NCI-H748 (cell line): ENCODE data around the gene IGSF10.
A peak's percentile ranks its signal among the peaks of the same experiment; 100 is the strongest.
"Not testable (repeated sequence)": the region's sequence is repeated elsewhere in the genome, so short reads cannot be mapped to it uniquely, and the experiment has no call there.

Experiments
- DNase-seq: peaks from one replicate; lab custom pipeline; 2025; ENCODE audit not compliant: unreplicated experiment; lab: John Stamatoyannopoulos, UW

The IGSF10 gene, protein sequence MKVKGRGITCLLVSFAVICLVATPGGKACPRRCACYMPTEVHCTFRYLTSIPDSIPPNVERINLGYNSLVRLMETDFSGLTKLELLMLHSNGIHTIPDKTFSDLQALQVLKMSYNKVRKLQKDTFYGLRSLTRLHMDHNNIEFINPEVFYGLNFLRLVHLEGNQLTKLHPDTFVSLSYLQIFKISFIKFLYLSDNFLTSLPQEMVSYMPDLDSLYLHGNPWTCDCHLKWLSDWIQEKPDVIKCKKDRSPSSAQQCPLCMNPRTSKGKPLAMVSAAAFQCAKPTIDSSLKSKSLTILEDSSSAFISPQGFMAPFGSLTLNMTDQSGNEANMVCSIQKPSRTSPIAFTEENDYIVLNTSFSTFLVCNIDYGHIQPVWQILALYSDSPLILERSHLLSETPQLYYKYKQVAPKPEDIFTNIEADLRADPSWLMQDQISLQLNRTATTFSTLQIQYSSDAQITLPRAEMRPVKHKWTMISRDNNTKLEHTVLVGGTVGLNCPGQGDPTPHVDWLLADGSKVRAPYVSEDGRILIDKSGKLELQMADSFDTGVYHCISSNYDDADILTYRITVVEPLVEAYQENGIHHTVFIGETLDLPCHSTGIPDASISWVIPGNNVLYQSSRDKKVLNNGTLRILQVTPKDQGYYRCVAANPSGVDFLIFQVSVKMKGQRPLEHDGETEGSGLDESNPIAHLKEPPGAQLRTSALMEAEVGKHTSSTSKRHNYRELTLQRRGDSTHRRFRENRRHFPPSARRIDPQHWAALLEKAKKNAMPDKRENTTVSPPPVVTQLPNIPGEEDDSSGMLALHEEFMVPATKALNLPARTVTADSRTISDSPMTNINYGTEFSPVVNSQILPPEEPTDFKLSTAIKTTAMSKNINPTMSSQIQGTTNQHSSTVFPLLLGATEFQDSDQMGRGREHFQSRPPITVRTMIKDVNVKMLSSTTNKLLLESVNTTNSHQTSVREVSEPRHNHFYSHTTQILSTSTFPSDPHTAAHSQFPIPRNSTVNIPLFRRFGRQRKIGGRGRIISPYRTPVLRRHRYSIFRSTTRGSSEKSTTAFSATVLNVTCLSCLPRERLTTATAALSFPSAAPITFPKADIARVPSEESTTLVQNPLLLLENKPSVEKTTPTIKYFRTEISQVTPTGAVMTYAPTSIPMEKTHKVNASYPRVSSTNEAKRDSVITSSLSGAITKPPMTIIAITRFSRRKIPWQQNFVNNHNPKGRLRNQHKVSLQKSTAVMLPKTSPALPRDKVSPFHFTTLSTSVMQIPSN (N-terminal part only)

DNA sequence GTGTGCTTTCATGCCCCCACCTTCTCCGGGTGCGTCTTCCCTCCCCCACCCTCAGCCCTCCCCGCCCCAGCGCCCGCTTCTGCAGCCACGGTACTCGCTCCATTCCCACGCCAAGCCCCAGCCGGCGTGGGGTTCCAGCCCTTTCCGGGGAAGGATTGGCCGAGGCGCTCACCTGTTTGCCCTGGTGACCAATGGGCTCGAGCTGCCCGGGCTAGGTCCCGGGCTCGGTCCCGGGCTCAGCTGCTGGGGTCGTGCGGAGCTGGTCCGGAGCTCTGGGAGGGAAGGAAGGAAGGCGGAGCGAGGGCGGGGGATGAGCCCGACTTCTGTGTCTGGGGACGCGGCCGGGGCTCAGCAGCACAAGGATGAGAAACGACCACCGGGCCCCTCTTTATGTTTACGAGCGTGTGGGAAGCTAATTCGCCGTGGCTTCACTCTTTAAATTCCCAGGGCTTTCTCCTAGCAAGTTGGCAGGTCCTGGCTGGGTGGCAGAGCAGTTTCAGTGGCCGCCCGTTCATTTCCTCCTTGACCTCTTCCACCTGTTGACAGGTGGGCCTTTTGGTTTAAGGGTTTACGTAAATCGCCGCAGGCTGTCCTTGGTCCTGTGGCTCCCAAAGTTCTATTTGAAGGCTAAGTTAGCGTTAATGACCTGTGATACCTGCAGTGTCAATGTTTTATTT is at the start of gene IGSF10:
Gene IGSF10 (minus strand): TSS at position 288 of the 677 bp plus-strand sequence. CDS start 2,352 bp downstream, outside the sequence.
- peak; percentile 73 for DNase-seq

DNA sequence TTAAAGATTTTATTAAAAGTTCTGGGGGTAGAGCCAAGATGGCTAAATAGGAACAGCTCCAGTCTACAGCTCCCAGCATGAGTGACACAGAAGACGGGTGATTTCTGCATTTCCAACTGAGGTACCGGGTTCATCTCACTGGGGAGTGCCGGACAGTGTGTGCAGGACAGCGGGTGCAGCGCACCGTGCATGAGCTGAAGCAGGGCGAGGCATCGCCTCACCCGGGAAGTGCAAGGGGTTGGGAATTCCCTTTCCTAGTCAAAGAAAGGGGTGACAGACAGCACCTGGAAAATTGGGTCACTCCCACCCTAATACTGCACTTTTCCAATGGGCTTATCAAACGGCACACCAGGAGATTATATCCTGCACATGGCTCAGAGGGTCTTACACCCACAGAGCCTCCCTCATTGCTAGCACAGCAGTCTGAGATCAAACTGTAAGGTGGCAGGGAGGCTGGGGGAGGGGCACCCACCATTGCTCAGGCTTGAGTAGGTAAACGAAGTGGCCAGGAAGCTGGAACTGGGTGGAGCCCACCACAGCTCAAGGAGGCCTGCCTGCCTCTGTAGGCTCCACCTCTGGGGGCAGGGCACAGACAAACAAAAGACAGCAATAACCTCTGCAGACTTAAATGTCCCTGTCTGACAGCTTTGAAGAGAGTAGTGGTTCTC is 48.7 kb upstream of the IGSF10 start:
- not testable (repeated sequence) for DNase-seq

DNA sequence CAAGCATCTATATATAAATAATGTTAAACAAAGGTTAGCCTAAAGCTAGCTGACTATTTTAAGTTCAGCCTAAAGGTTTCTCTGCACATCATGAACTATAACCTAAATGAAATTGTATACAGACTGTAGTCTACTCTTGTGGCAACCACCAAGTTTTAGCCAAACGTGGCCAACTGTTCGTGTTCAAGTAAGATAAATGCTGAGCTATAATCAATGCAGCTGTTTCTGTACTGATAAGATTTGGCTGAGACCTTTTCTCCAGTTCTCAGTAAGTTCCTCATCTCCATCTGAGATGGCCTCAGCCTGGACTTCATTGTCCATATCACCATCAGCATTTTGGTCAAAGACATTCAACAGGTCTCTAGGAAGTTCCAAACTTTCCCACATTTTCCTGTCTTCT is 43.7 kb upstream of the IGSF10 start:
- no peak for DNase-seq

DNA sequence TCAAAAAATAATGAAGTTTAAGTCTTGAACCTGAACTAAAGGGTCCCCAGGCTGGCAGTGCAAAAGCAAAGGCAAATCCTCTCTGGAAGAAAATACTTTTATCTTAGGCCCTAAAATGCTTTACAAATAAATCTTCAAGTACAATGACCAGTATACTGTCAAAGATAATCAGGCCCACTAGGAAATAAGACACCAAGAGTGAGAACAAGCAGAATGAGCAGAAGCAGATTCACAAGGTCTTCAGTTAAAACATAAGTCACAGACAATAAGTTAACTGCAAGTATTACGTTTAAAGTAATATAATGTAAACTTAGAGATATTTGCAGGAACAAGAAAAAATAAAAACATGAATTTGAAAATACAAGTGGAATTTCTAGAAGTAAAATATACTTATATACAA is 42.2 kb upstream of the IGSF10 start:
- no peak for DNase-seq

- DNase-seq, result no peak
Observed at GRCh38 chr3:151501923-151502632, 41.2 kb upstream of the IGSF10 start.

GRCh38 chr3:151501171-151501922 is 40.5 kb upstream of the IGSF10 start:
- no peak for DNase-seq

- DNase-seq, result no peak
Observed at GRCh38 chr3:151499168-151499567, 38.3 kb upstream of the IGSF10 start.

DNA sequence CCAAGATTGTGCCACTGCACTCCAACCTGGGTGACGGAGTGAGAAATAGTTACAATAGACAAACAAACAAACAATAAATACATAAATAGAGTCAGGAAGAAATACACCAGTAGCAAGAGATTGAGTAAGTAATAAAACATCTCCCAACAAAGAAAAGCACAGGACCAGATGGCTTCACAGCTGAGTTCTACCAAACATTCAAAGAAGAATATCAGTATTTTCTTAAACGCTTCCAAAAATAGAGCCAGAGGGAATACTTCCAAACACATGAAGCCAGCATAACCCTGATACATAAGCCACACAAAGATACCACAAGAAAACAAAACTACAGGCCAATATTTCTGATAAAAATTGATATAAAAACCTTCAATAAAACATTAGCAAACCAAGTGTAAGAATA is 30.7 kb upstream of the IGSF10 start:
- DNase-seq, result no peak

DNA sequence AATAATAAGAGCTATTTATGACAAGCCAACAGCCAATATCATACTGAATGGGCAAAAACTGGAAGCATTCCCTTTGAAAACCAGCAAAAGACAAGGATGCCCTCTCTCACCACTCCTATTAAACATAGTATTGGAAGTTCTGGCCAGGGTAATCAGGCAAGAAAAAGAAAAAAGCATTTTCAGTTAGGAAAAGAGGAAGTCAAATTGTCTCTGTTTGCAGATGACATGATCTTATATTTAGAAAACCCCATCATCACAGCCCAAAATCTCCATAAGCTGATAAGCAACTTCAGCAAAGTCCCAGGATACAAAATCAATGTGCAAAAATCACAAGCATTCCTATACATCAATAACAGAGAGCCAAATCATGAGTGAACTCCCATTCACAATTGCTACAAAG is 27.0 kb upstream of the IGSF10 start:
- DNase-seq, result not testable (repeated sequence)

GRCh38 chr3:151483961-151484520 is 23.2 kb upstream of the IGSF10 start:
- DNase-seq, result no peak

DNA sequence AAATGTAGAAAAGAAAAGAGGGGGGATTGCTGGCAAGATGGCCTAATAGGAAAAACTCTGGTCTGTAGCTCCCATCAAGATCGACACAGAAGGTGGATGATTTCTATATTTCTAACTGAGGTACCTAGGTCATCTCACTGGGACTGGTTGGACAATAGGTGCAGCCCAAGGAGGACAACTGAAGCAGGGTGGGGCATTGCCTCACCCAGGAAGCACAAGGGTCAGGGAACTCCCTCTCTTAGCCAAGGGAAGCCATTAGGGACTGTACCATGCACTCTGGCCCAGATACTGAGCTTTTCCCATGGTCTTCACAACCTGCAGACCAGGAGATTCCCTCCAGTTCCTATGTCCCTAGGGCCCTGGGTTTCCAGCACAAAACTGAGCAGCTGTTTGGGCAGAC is 22.6 kb upstream of the IGSF10 start:
- DNase-seq, result no peak

- DNase-seq, result no peak
Observed at GRCh38 chr3:151480492-151480891, 19.6 kb upstream of the IGSF10 start.

DNA sequence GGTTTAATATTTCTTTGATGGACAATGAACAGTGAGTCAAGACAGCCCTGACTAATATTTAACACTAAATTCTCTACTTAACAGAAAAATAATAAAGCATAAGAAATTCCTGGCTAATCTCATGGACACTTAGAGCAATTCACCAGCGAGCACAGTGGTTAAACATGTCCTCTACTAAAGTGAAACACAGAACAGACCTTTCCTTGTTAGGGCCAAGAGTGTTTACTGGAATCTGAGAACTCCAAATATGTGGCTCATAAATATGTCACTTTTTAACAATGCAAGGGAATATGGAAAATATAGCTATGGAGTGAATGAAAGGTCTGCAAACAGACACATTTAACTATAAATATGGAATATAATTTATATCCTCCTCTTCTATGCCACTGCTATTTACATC is 18.6 kb upstream of the IGSF10 start:
- DNase-seq, result no peak

GRCh38 chr3:151478335-151478697 is 17.5 kb upstream of the IGSF10 start:
- DNase-seq, result no peak

DNA sequence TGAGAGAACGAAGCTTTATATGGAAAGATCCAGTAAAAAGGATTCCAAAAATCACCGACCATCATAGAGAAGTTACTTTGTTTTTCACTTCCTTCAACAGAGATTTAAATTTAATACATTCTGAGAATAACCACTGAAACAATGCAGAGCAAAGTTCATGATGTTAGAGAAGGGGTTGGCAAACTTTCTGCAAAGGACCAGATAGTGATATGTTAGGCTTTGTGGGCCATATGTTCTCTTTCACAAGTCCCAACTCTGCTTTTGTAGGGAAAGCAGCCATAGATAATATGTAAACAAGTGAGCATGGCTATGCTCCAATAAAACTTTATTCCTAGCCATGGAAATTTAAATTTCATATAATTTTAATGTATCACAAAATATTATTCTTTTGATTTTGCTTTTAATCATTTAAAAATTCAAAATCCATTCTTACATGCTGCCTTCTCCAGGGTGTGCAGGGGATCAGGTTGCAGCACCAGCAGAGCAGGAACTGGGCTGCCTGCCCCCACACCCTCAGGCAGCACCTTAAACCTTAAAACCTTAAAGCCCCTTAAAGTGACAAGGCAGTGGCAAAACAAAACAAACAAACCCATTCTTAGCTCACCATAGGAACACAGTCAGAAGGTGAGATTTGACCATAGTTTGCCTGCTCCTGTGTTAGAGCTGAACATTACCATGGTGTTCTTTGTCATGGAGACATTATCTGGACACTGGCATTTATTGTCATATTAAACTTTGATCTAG is 16.9 kb upstream of the IGSF10 start:
- DNase-seq, result no peak

- no peak for DNase-seq
Observed at GRCh38 chr3:151476344-151477018, 15.6 kb upstream of the IGSF10 start.

DNA sequence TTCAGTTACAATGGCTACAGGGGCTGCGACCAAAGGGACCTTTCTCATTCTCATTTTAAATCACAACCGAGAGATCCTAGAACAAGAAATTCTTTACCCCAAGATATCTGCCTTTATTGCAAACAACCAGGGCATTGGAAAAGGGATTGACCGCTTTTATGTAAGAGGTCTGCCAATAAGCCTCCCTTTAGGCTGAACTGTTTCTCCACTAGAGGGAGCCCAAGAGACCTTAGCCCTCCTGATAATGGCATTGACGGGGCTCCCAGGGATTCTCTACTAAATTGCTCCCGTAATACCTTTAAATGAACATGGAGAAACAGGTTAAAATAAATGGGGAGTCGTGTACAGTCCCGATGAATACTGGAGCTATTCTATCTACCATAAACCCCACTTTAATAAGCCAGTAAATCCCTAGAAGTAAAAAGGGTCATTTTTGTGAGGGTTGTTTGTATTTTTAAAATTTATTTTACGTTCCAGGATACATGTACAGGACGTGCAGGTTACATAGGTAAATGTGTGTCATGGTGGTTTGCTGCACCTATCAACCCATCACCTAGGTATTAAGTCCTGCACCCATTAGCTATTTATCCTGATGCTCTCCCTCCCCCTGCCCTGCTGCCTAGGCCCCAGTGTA is 7.5 kb upstream of the IGSF10 start:
- DNase-seq, result peak; percentile 78
